Mesenchymal stem cell (in vitro differentiated cells and primary cell): ENCODE results near the gene CLDN8.

Source experiments
- DNase-seq: peaks from one replicate; pipeline ENCODE4 v3.0.0-alpha.2; 2013
- H2AFZ ChIP-seq: one replicate; pipeline ENCODE4 v1.6.1; 2013; ENCODE audit warnings: low read depth, mild to moderate bottlenecking, control low read depth, inconsistent platforms, low read length, moderate library complexity
- H2AK5ac ChIP-seq: 2 replicates; pipeline ENCODE4 v1.6.1; 2013; ENCODE audit warnings: low read length, moderate library complexity, mild to moderate bottlenecking, inconsistent platforms; ENCODE audit not compliant: severe bottlenecking
- H2BK120ac ChIP-seq: one replicate; pipeline ENCODE4 v1.6.1; 2013; ENCODE audit warnings: low read depth, mild to moderate bottlenecking, inconsistent platforms, low read length, moderate library complexity
- H2BK12ac ChIP-seq, 2 experiments: one replicate each; pipeline ENCODE4 v1.6.1; 2013; ENCODE audit warnings: inconsistent platforms in 2 of 2, low read length in 2 of 2, mild to moderate bottlenecking in 2 of 2, moderate library complexity in 2 of 2, control low read depth in 1 of 2
- H2BK15ac ChIP-seq: one replicate; pipeline ENCODE4 v1.6.1; 2013; ENCODE audit warnings: mild to moderate bottlenecking, low read depth, inconsistent platforms; ENCODE audit not compliant: poor library complexity, severe bottlenecking
- H2BK5ac ChIP-seq: 2 replicates; pipeline ENCODE4 v1.6.1; 2013; ENCODE audit warnings: low read depth, mild to moderate bottlenecking, low read length, control low read depth, inconsistent platforms; ENCODE audit not compliant: poor library complexity, severe bottlenecking
- H3K14ac ChIP-seq, 2 experiments: one replicate each; pipeline ENCODE4 v1.6.1; 2013; ENCODE audit warnings: inconsistent platforms in 2 of 2, low read length in 2 of 2, control low read depth in 1 of 2, mild to moderate bottlenecking in 1 of 2, moderate library complexity in 1 of 2
- H3K18ac ChIP-seq, 2 experiments: one replicate each; pipeline ENCODE4 v1.6.1; 2013; ENCODE audit warnings: inconsistent platforms in 2 of 2, low read length in 2 of 2, control low read depth in 1 of 2, low read depth in 1 of 2, mild to moderate bottlenecking in 1 of 2
- H3K23ac ChIP-seq, 2 experiments: one replicate each; pipeline ENCODE4 v1.6.1; 2013; ENCODE audit warnings: inconsistent platforms in 2 of 2, low read length in 2 of 2, mild to moderate bottlenecking in 2 of 2, moderate library complexity in 2 of 2, control low read depth in 1 of 2
- H3K27ac ChIP-seq: 2 replicates; pipeline ENCODE4 v1.5.1; 2013; ENCODE audit warnings: mild to moderate bottlenecking, moderate library complexity, low read length, control low read depth, inconsistent platforms; ENCODE audit not compliant: poor library complexity, severe bottlenecking
- H3K27me3 ChIP-seq, 2 experiments: 2 replicates each; pipeline versions ENCODE4 v1.6.1 to v1.7.0; 2013; ENCODE audit warnings: low read length in 2 of 2, mild to moderate bottlenecking in 2 of 2, moderate library complexity in 2 of 2, control low read depth in 1 of 2, inconsistent platforms in 1 of 2; ENCODE audit not compliant: control insufficient read depth in 1 of 2, insufficient read depth in 1 of 2
- H3K36me3 ChIP-seq, 2 experiments: 2 replicates each; pipeline versions ENCODE4 v1.6.1 to v1.7.0; 2013; ENCODE audit warnings: low read length in 2 of 2, control low read depth in 1 of 2, inconsistent platforms in 1 of 2, low read depth in 1 of 2, mild to moderate bottlenecking in 1 of 2; ENCODE audit not compliant: insufficient read depth in 2 of 2, control insufficient read depth in 1 of 2
- H3K4ac ChIP-seq, 2 experiments: one replicate each; pipeline ENCODE4 v1.6.1; 2013; ENCODE audit warnings: inconsistent platforms in 2 of 2, low read length in 2 of 2, mild to moderate bottlenecking in 2 of 2, moderate library complexity in 2 of 2, control low read depth in 1 of 2, low read depth in 1 of 2
- H3K4me1 ChIP-seq: 2 replicates; pipeline ENCODE4 v1.6.1; 2013; ENCODE audit warnings: low read depth, low read length, control low read depth; ENCODE audit not compliant: control insufficient read depth, insufficient read depth
- H3K4me2 ChIP-seq: 2 replicates; pipeline ENCODE4 v1.6.1; 2013; ENCODE audit warnings: low read length, mild to moderate bottlenecking, inconsistent platforms; ENCODE audit not compliant: poor library complexity, severe bottlenecking
- H3K4me3 ChIP-seq, 2 experiments: 2 replicates each; pipeline versions ENCODE4 v1.5.1 to v1.7.0; 2013; ENCODE audit warnings: low read length in 2 of 2, mild to moderate bottlenecking in 2 of 2, control low read depth in 1 of 2, low read depth in 1 of 2; ENCODE audit not compliant: insufficient read depth in 1 of 2
- H3K79me1 ChIP-seq: replicated peaks from 2 replicates; pipeline ENCODE4 v1.6.1; 2013; ENCODE audit warnings: mild to moderate bottlenecking, control low read depth, low read length, inconsistent platforms; ENCODE audit not compliant: poor library complexity, severe bottlenecking
- H3K9ac ChIP-seq: 2 replicates; pipeline ENCODE4 v1.7.0; 2013; ENCODE audit warnings: mild to moderate bottlenecking, low read length, moderate library complexity
- H3K9me3 ChIP-seq: 2 replicates; pipeline ENCODE4 v1.7.0; 2013; ENCODE audit warnings: mild to moderate bottlenecking, low read length; ENCODE audit not compliant: control insufficient read depth
- H4K8ac ChIP-seq: one replicate; pipeline ENCODE4 v1.6.1; 2013; ENCODE audit warnings: inconsistent platforms, mild to moderate bottlenecking, low read length, moderate library complexity
- H4K91ac ChIP-seq: one replicate; pipeline ENCODE4 v1.6.1; 2013; ENCODE audit warnings: mild to moderate bottlenecking, low read length, inconsistent platforms
- WGBS: methylation state at CpG from one replicate; pipeline ENCODE4 v1.1.7; 2013; ENCODE audit warnings: mixed read lengths; 5-methylcytosine and 5-hydroxymethylcytosine counted together

Gene CLDN8

GRCh38 chr21:30164796-30165195, 51.1 kb downstream of the CLDN8 start:
- H2BK120ac ChIP-seq = no peak overlapping the region
- no peak overlapping the region for H2BK12ac ChIP-seq
- WGBS = no CpG with 5 or more reads among the region's 1 CpG
- H3K14ac ChIP-seq = no peak overlapping the region
- H3K9ac ChIP-seq = no peak overlapping the region
- H2BK5ac ChIP-seq = no peak overlapping the region
- H4K8ac ChIP-seq = no peak overlapping the region
- H3K23ac ChIP-seq = no peak overlapping the region
- DNase-seq = no peak
- H3K36me3 ChIP-seq = no peaks in the 10 kb centered on the region
- no peak overlapping the region for H2AK5ac ChIP-seq
- no peaks in the 10 kb centered on the region for H3K4me1 ChIP-seq
- no peak overlapping the region for H3K18ac ChIP-seq
- no peaks in the 10 kb centered on the region for H3K9me3 ChIP-seq
- H2BK15ac ChIP-seq = no peak overlapping the region
- no peak overlapping the region for H2AFZ ChIP-seq
- no peak overlapping the region for H3K4me2 ChIP-seq
- H3K27ac ChIP-seq = no peak overlapping the region
- H3K27me3 ChIP-seq = no peaks in the 10 kb centered on the region
- no peak overlapping the region for H3K4me3 ChIP-seq
- H4K91ac ChIP-seq = no peak overlapping the region
- no peaks in the 10 kb centered on the region for H3K79me1 ChIP-seq
- H3K4ac ChIP-seq = no peak overlapping the region
